Activated naive CD8-positive, alpha-beta T cell treated with anti-CD3 and anti-CD28 coated beads, Interleukin-2, amount 10 ng/mL, durations not matched to agents 7 days and 5 days (primary cell): ENCODE measurements around the gene ZNF317. TPM values are rescaled to one million over a fixed set of nuclear protein-coding genes. Genes with fewer than 3 reads are reported as not detected.
"Not testable (repeated sequence)": the region's sequence is repeated elsewhere in the genome, so short reads cannot be mapped to it uniquely, and the experiment has no call there.

Experiments used
- ATAC-seq: fragments of 150-1000 bp; cut with Tn5 transposase; one replicate; pipeline ENCODE4 v1.10.0; 2021; ENCODE audit warnings: low read depth, moderate library complexity
- POLR2A ChIA-PET: fragments of 350-600 bp; sonication (Branson Sonifier 250); formaldehyde crosslinking; loops from one replicate; lab custom pipeline; 2021; ENCODE audit warnings: antibody characterized with exemption; lab: Charles Lee
- DNase-seq: peaks from one replicate; pipeline ENCODE4 v3.0.0; 2021
- H3K27ac Mint-ChIP-seq: one replicate; pipeline ENCODE4 v1.8.0; 2022; ENCODE audit warnings: mild to moderate bottlenecking, mixed read lengths
- H3K27me3 Mint-ChIP-seq: one replicate; pipeline ENCODE4 v1.8.0; 2022; ENCODE audit warnings: mild to moderate bottlenecking, moderate library complexity, mixed read lengths
- H3K36me3 Mint-ChIP-seq: one replicate; pipeline ENCODE4 v1.8.0; 2021; ENCODE audit warnings: mild to moderate bottlenecking, mixed read lengths
- H3K4me1 Mint-ChIP-seq: one replicate; pipeline ENCODE4 v1.8.0; 2021; ENCODE audit warnings: mixed read lengths
- H3K4me3 Mint-ChIP-seq: one replicate; pipeline ENCODE4 v1.8.0; 2022; ENCODE audit warnings: mild to moderate bottlenecking, moderate library complexity, mixed read lengths
- H3K9me3 Mint-ChIP-seq: one replicate; pipeline ENCODE4 v1.8.0; 2021; ENCODE audit warnings: mixed read lengths
- total RNA-seq, 2 experiments: library from RNA; stranded (reverse); gene quantifications; one replicate each; pipeline ENCODE4 v1.2.3, GENCODE V29; 2021

The ZNF317 gene
- total RNA-seq, 2 experiments from 2014 or later, result 49.7 to 50.0 TPM

DNA sequence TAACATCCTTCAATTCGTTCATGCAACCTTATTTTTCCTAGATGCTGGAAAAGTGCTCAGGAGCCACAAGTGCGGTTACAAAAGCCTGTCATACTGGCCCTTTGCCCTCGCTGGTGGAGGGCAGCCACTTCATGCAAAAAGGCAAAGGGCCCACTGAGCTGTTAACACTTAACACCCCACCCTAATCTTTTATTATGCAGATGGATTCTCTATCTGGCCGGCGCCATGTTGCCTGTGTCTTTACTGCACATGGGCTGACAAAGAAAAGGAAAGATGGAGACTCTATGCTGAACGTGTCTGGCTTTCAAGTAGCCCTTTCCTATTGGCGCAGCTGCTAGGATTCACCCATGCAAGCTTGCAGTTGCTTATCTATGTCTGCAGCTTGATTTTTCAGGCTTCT, 49.3 kb downstream of the ZNF317 start:
- Mint-ChIP-seq H3K27ac (no peak overlapping the region), H3K36me3 (no peaks in the 10 kb centered on the region), H3K4me3 (no peak overlapping the region), H3K4me1 (no peaks in the 10 kb centered on the region), H3K9me3 (peaks cover 9% of the 10 kb centered on the region), H3K27me3 (peaks cover 10% of the 10 kb centered on the region)
- DNase-seq (no peak), ATAC-seq (no peak)
- POLR2A ChIA-PET, result no interaction called here

DNA sequence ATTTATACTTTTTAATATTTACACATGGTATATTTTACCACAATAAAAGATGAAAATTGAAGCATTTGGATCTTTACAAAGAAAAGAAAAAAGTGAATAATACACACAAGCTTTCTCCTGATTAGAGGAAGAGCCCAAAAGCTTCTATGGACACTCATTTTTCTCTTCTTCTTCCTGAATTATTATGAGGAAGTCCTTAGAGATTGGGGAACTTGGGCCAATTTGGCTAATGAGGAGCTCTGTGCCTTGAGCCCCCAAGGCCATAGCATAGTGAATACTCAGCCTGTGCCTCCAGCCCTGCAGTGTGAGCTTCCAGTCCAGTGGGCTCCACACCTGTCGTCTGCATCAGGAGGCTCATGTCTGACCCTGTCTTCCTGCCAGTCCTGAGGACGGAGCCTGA, 57.8 kb downstream of the ZNF317 start:
- peaks cover 11% of the 10 kb centered on the region for H3K27me3 Mint-ChIP-seq
- H3K4me3 Mint-ChIP-seq, DNase-seq, POLR2A ChIA-PET, H3K4me1 Mint-ChIP-seq, H3K9me3 Mint-ChIP-seq, H3K36me3 Mint-ChIP-seq, H3K27ac Mint-ChIP-seq, ATAC-seq: not testable (repeated sequence)

DNA sequence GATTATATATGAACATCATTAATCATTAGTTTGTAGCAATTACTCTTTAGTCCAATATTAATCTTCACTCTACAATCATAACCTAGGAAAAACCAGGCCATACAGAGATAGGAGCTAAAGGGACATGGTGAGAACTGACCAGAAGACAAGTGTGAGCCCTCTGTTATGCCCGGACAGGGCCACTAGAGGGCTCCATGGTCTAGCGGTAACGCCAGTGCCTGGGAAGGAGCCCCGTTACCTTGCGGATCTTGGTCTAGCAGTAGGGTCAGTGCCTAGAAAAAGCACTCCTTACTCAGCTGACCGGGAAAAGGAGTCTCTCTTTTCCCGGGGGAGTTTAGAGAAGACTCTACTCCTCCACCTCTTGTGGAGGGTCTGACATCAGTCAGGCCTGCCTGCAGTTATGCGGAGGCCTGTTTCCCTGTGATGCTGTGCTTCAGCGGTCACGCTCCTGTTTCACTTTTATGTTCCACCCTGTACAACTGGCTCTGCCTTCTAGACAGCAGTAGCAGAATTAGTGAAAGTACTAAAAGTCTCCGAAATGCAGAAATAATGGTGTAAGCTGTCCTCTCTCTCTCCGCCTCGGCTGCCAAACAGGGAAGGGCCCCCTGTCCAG, 65.4 kb downstream of the ZNF317 start:
- Mint-ChIP-seq H3K36me3 (no peaks in the 10 kb centered on the region), H3K27ac (no peak overlapping the region), H3K9me3 (no peaks in the 10 kb centered on the region), H3K4me3 (peak overlapping the region; percentile 65), H3K27me3 (peaks cover 8% of the 10 kb centered on the region), H3K4me1 (peaks cover 1% of the 10 kb centered on the region)
- DNase-seq (peak; percentile 72), ATAC-seq (peak; percentile 47)
- POLR2A ChIA-PET, result interaction anchor here (0.6 kb wide), 1 partner anchor 590 kb away, joined by 6 read pairs; no protein-coding TSS in a partner anchor

Other genes starting within 250 kb of the ZNF317 start
- under 1 TPM; 0.03 to 0.09 TPM for gene MUC16, start 130.0 kb upstream of the ZNF317 start, total RNA-seq
- not detected for gene OR1M1, start 53.3 kb upstream of the ZNF317 start, total RNA-seq
- not detected for gene OR7G2, start 32.9 kb upstream of the ZNF317 start, total RNA-seq
- not detected for gene OR7G1, start 24.6 kb upstream of the ZNF317 start, total RNA-seq
- gene OR7G3, start 13.4 kb upstream of the ZNF317 start, total RNA-seq, result not detected
- gene OR7D2, start 38.6 kb downstream of the ZNF317 start, total RNA-seq, result not detected
- not detected for gene OR7D4, start 79.2 kb downstream of the ZNF317 start, total RNA-seq
- gene OR7E24, start 110.5 kb downstream of the ZNF317 start, total RNA-seq, result not detected
- gene ZNF699, start 169.4 kb downstream of the ZNF317 start, total RNA-seq, result 10 to 100 TPM; 13.1 to 14.2 TPM
- 10 to 100 TPM; 29.1 to 29.6 TPM for gene ZNF559, start 183.8 kb downstream of the ZNF317 start, total RNA-seq
- gene ZNF177, start 222.6 kb downstream of the ZNF317 start, total RNA-seq, result 1 to 10 TPM; 1.5 to 2.4 TPM